Upper lobe of left lung (tissue), 4 donors: Measurements from ENCODE around the gene NEK2.

ENCODE experiments used
- EP300 ChIP-seq, 4 donors: sonication (generic); formaldehyde crosslinking; IDR thresholded peaks; one replicate each; pipeline ENCODE4 v1.5.1; 2017; ENCODE audit warnings: antibody characterized with exemption in 4 of 4, control low read depth in 2 of 4
- POLR2A ChIP-seq, 4 donors: fragments of 450-650 bp; IDR thresholded peaks; one replicate each; pipeline ENCODE4 v1.5.1; 2016 to 2017; ENCODE audit warnings: antibody characterized with exemption in 4 of 4, mild to moderate bottlenecking in 2 of 4
- POLR2AphosphoS5 ChIP-seq, 2 donors: sonication (generic); formaldehyde crosslinking; IDR thresholded peaks; one replicate each; pipeline ENCODE4 v1.5.1; 2017; ENCODE audit warnings: antibody characterized with exemption in 2 of 2
- TF ChIP-seq, protein P1 (sequence below), 6 experiments: fragments of 450-650 bp in 4 of 6; fragments of 200-600 bp in 2 of 6; sonication (generic) in 2 of 6; IDR thresholded peaks; one replicate each; pipeline ENCODE4 v1.5.1; 2016 to 2019; ENCODE audit warnings: antibody characterized with exemption in 6 of 6

DNA sequence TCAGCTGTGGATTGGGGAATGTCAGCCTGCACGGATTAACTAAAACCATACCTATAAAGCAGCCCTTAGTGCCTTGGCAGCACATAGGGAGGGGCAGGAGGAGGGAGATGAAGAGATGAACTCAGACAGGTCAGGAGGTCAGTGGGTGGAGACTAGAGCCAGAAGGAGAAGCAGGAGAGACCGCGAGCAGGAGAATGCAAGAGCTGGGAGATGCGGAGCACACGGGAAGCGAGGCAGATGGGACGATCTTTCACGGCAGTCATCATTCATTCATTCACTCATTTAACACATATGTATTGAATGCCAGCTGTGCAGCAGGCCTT lies 41.9 kb downstream of the NEK2 start:
- no peak for TF ChIP-seq EP300 (IDR thresholded peaks at IDR 0.05)
- TF ChIP-seq, protein P1, sequence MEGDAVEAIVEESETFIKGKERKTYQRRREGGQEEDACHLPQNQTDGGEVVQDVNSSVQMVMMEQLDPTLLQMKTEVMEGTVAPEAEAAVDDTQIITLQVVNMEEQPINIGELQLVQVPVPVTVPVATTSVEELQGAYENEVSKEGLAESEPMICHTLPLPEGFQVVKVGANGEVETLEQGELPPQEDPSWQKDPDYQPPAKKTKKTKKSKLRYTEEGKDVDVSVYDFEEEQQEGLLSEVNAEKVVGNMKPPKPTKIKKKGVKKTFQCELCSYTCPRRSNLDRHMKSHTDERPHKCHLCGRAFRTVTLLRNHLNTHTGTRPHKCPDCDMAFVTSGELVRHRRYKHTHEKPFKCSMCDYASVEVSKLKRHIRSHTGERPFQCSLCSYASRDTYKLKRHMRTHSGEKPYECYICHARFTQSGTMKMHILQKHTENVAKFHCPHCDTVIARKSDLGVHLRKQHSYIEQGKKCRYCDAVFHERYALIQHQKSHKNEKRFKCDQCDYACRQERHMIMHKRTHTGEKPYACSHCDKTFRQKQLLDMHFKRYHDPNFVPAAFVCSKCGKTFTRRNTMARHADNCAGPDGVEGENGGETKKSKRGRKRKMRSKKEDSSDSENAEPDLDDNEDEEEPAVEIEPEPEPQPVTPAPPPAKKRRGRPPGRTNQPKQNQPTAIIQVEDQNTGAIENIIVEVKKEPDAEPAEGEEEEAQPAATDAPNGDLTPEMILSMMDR (IDR thresholded peaks at IDR 0.05) = no peak
- no peak for TF ChIP-seq POLR2AphosphoS5 (IDR thresholded peaks at IDR 0.05)
- TF ChIP-seq POLR2A (IDR thresholded peaks at IDR 0.05) = no peak
